Thyroid gland (tissue), 4 donors: ENCODE measurements around the gene N4BP2. TPM values are rescaled to one million over a fixed set of nuclear protein-coding genes. Genes with fewer than 3 reads are reported as not detected.

Experiments used
- DNase-seq, 2 donors: peaks; one replicate each; pipeline ENCODE4 v3.0.0-alpha.2; 2019
- H3K27ac ChIP-seq, 3 donors: fragments of 200-600 bp; sonication (generic); 1 replicate in 2 of 3; 2 replicates in 1 of 3; pipeline ENCODE4 v1.5.1; 2016 to 2019; ENCODE audit warnings: mild to moderate bottlenecking in 1 of 3, moderate library complexity in 1 of 3
- H3K27me3 ChIP-seq: fragments of 200-600 bp; sonication (generic); one replicate; pipeline ENCODE4 v1.5.1; 2019
- H3K36me3 ChIP-seq, 2 donors: fragments of 200-600 bp; sonication (generic); one replicate each; pipeline ENCODE4 v1.5.1; 2016 to 2019
- H3K4me1 ChIP-seq, 2 donors: fragments of 200-600 bp; sonication (generic); one replicate each; pipeline ENCODE4 v1.5.1; 2017 to 2019
- H3K4me3 ChIP-seq, 3 donors: fragments of 200-600 bp; sonication (generic); replicated peaks in 1 of 3; 1 replicate in 2 of 3; 2 replicates in 1 of 3; pipeline ENCODE4 v1.5.1; 2016; ENCODE audit warnings: mild to moderate bottlenecking in 1 of 3
- H3K9me3 ChIP-seq: fragments of 200-600 bp; sonication (generic); one replicate; pipeline ENCODE4 v1.5.1; 2017
- CTCF ChIP-seq, 6 experiments: fragments of 200-600 bp in 3 of 6; fragments of 450-650 bp in 3 of 6; sonication (generic) in 3 of 6; IDR thresholded peaks; one replicate each; pipeline ENCODE4 v1.5.1; 2016 to 2019; ENCODE audit warnings: antibody characterized with exemption in 6 of 6, mild to moderate bottlenecking in 2 of 6, inconsistent platforms in 1 of 6, moderate library complexity in 1 of 6
- POLR2A ChIP-seq, 2 donors: fragments of 450-650 bp; IDR thresholded peaks; one replicate each; pipeline ENCODE4 v1.6.1; 2017; ENCODE audit warnings: antibody characterized with exemption in 2 of 2, mild to moderate bottlenecking in 2 of 2, moderate library complexity in 1 of 2
- WGBS, 2 donors: methylation state at CpG; one replicate each; pipeline ENCODE4 v1.1.5; 2017; 5-methylcytosine and 5-hydroxymethylcytosine counted together
- intact Hi-C: fragments of 100-400 bp; cut with DNase I; formaldehyde crosslinking; loops from one replicate; pipeline ENCODE4 v1.15.1; 2023
- total RNA-seq, 4 donors: library from RNA; depleted of rRNA; stranded (reverse); fragments of >200 nt; gene quantifications; one replicate each; pipeline ENCODE4 v1.2.3, GENCODE V29; 2016

The N4BP2 gene
- total RNA-seq, 4 donors from 2014 or later, result 20.4 to 37.4 (median 25.5) TPM

GRCh38 chr4:40192114-40193015, 135.7 kb downstream of the N4BP2 start:
- H3K27me3 ChIP-seq, result no peaks in the 10 kb centered on the region
- H3K36me3 ChIP-seq, result no peaks in the 10 kb centered on the region
- intact Hi-C loops, result no loop called here
- 75 to 88% methylated on average over 8 of the region's 8 CpGs for WGBS, 2 donors
- no peak for DNase-seq
- H3K4me1 ChIP-seq, result no peaks in the 10 kb centered on the region
- H3K4me3 ChIP-seq, result no peak overlapping the region
- TF ChIP-seq POLR2A (IDR thresholded peaks at IDR 0.05) (no peak), CTCF (IDR thresholded peaks at IDR 0.05) (no peak)
- no peaks in the 10 kb centered on the region for H3K9me3 ChIP-seq
- H3K27ac ChIP-seq, result no peak overlapping the region

GRCh38 chr4:40193016-40193571, 136.4 kb downstream of the N4BP2 start:
- no peaks in the 10 kb centered on the region for H3K9me3 ChIP-seq
- no peak overlapping the region for H3K4me3 ChIP-seq
- no peak for TF ChIP-seq CTCF (IDR thresholded peaks at IDR 0.05)
- TF ChIP-seq POLR2A (IDR thresholded peaks at IDR 0.05), result no peak
- H3K4me1 ChIP-seq, result no peaks in the 10 kb centered on the region
- no peak overlapping the region for H3K27ac ChIP-seq
- 65 to 69% methylated on average over 10 to 11 of the region's 11 CpGs for WGBS, 2 donors
- no peak for DNase-seq
- no peaks in the 10 kb centered on the region for H3K36me3 ChIP-seq
- H3K27me3 ChIP-seq, result no peaks in the 10 kb centered on the region
- intact Hi-C loops, result no loop called here

- no peak overlapping the region for H3K27ac ChIP-seq
- H3K4me3 ChIP-seq, result no peak overlapping the region
- no peaks in the 10 kb centered on the region for H3K36me3 ChIP-seq
- DNase-seq, result no peak
- H3K4me1 ChIP-seq, result no peaks in the 10 kb centered on the region
- TF ChIP-seq POLR2A (IDR thresholded peaks at IDR 0.05) (no peak), CTCF (IDR thresholded peaks at IDR 0.05) (no peak)
- no peaks in the 10 kb centered on the region for H3K9me3 ChIP-seq
- H3K27me3 ChIP-seq, result no peaks in the 10 kb centered on the region
- intact Hi-C loops, result no loop called here
- WGBS, 2 donors, result 84 to 92% methylated on average over 7 of the region's 7 CpGs
These were observed 136.9 kb downstream of the N4BP2 start for GRCh38 chr4:40193578-40193977.

- Histone ChIP-seq H3K27me3 (no peaks in the 10 kb centered on the region), H3K36me3 (no peaks in the 10 kb centered on the region), H3K27ac (no peak overlapping the region), H3K4me1 (no peaks in the 10 kb centered on the region), H3K4me3 (no peak overlapping the region), H3K9me3 (no peaks in the 10 kb centered on the region)
- TF ChIP-seq CTCF (IDR thresholded peaks at IDR 0.05), result no peak
- TF ChIP-seq POLR2A (IDR thresholded peaks at IDR 0.05), result no peak
- WGBS, 2 donors, result 68 to 69% methylated on average over 14 of the region's 14 CpGs
- intact Hi-C loops, result no loop called here
- DNase-seq, result no peak
These were observed 138.0 kb downstream of the N4BP2 start for GRCh38 chr4:40194602-40195161.
